T-cell (primary cell): ENCODE data around the gene RNF113B. TPM values are rescaled to one million over a fixed set of nuclear protein-coding genes. Genes with fewer than 3 reads are reported as not detected.

ENCODE experiments used
- ATAC-seq, 4 experiments: fragments of 200-7000 bp in 3 of 4; fragments of 150-1000 bp in 1 of 4; cut with Tn5 transposase; replicated peaks in 1 of 4; 1 replicate in 3 of 4; 2 replicates in 1 of 4; pipeline ENCODE4 v1.10.0; 2021; ENCODE audit warnings: moderate library complexity in 3 of 4, mild to moderate bottlenecking in 2 of 4, moderate number of reproducible peaks in 1 of 4
- CTCF ChIA-PET, 2 donors: fragments of 300-600 bp; sonication (Branson Sonifier 250); formaldehyde crosslinking; loops; one replicate each; lab custom pipeline; 2022; ENCODE audit warnings: antibody characterized with exemption in 2 of 2; lab: Charles Lee
- POLR2A ChIA-PET, 2 donors: fragments of 300-600 bp; sonication (Branson Sonifier 250); formaldehyde crosslinking; loops; one replicate each; lab custom pipeline; 2022; ENCODE audit warnings: antibody characterized with exemption in 2 of 2; lab: Charles Lee
- DNase-seq, 35 experiments: peaks; one replicate each; pipeline versions ENCODE4 v3.0.0 to v3.0.0-alpha.2; 2013 to 2023
- H3K27ac ChIP-seq: one replicate; pipeline ENCODE4 v1.5.1; 2013; ENCODE audit warnings: low read length
- H3K27me3 ChIP-seq, 2 experiments: replicated peaks in 1 of 2; 1 replicate in 1 of 2; 2 replicates in 1 of 2; pipeline versions ENCODE4 v1.6.1 to v1.7.0; 2013; ENCODE audit warnings: low read length in 1 of 2, mixed read lengths in 1 of 2; ENCODE audit not compliant: control insufficient read depth in 2 of 2, insufficient read depth in 2 of 2; ENCODE audit errors: extremely low read depth in 1 of 2
- H3K36me3 ChIP-seq, 2 donors: 1 replicate in 1 of 2; 2 replicates in 1 of 2; pipeline versions ENCODE4 v1.6.1 to v1.7.0; 2013; ENCODE audit warnings: low read length in 1 of 2; ENCODE audit not compliant: control insufficient read depth in 2 of 2, insufficient read depth in 1 of 2; ENCODE audit errors: extremely low read depth in 1 of 2
- H3K4me1 ChIP-seq, 2 experiments: 1 replicate in 1 of 2; 2 replicates in 1 of 2; pipeline versions ENCODE4 v1.6.1 to v1.7.0; 2013; ENCODE audit warnings: low read length in 2 of 2, mixed read lengths in 1 of 2; ENCODE audit not compliant: insufficient read depth in 2 of 2, control insufficient read depth in 1 of 2; ENCODE audit errors: extremely low read depth in 1 of 2
- H3K4me3 ChIP-seq, 2 donors: 1 replicate in 1 of 2; 2 replicates in 1 of 2; pipeline versions ENCODE4 v1.5.1 to v1.7.0; 2013; ENCODE audit warnings: mild to moderate bottlenecking in 2 of 2, low read length in 1 of 2, moderate library complexity in 1 of 2; ENCODE audit not compliant: control insufficient read depth in 1 of 2; ENCODE audit errors: extremely low read depth in 1 of 2
- H3K9me3 ChIP-seq: 2 replicates; pipeline ENCODE4 v1.7.0; 2013
- H3K27ac Mint-ChIP-seq, 2 donors: one replicate each; pipeline ENCODE4 v1.8.0; 2020 to 2021; ENCODE audit warnings: mild to moderate bottlenecking in 2 of 2, mixed read lengths in 2 of 2
- H3K27me3 Mint-ChIP-seq, 2 donors: one replicate each; pipeline ENCODE4 v1.8.0; 2021 to 2022; ENCODE audit warnings: mixed read lengths in 2 of 2
- H3K36me3 Mint-ChIP-seq: one replicate; pipeline ENCODE4 v1.8.0; 2021; ENCODE audit warnings: mixed read lengths
- H3K4me1 Mint-ChIP-seq, 3 donors: one replicate each; pipeline ENCODE4 v1.8.0; 2020 to 2022; ENCODE audit warnings: mixed read lengths in 3 of 3, mild to moderate bottlenecking in 1 of 3
- H3K4me3 Mint-ChIP-seq, 3 donors: one replicate each; pipeline ENCODE4 v1.8.0; 2020 to 2022; ENCODE audit warnings: mild to moderate bottlenecking in 3 of 3, mixed read lengths in 3 of 3, moderate library complexity in 3 of 3
- H3K9me3 Mint-ChIP-seq, 3 donors: one replicate each; pipeline ENCODE4 v1.8.0; 2020 to 2022; ENCODE audit warnings: mixed read lengths in 3 of 3
- WGBS: methylation state at CpG from one replicate; pipeline ENCODE4 v1.1.5; 2013; ENCODE audit warnings: missing lambda C conversion rate; ENCODE audit not compliant: insufficient coverage; 5-methylcytosine and 5-hydroxymethylcytosine counted together
- total RNA-seq, 35 experiments: library from RNA in 6 of 35; stranded (reverse) in 6 of 35; fragments of 120-200 nt in 1 of 35; gene quantifications; one replicate each; pipeline versions ENCODE4 v1.2.1 to v1.2.4 and lab custom pipeline; 2013 to 2026

RNF113B gene
- total RNA-seq, 5 donors from 2014 or later (not counting 1 experiment from before 2014, with no cell fraction given) = not detected

DNA sequence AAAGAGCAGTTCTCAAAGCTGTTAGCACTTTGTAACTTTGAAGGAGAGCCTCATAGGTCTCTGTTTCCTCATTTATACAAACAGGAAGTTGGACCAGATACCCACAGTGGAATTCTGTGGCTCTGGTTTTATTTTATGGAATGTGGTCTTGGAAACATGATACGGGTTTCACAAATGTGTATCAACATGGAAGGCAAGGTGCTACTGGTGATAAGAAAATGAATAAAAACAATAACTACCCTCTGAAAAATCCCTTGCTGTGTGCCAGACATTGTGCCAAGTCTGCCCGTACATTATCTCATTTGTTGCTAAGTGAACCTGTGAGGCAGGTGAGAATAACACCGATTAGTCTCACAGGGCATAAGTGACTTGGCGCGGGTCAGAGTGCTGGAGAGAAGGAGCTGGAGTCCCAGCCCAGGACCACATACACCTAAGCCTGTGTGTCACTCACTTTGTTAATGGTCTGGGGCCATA lies 45.0 kb upstream of the RNF113B start:
- no peaks in the 10 kb centered on the region for H3K9me3 Mint-ChIP-seq
- no peak overlapping the region for H3K4me3 Mint-ChIP-seq
- CTCF ChIA-PET = no interaction called here
- Histone ChIP-seq H3K4me1 (no peaks in the 10 kb centered on the region), H3K36me3 (no peaks in the 10 kb centered on the region), H3K9me3 (no peaks in the 10 kb centered on the region), H3K27ac (no peak overlapping the region), H3K4me3 (no peak overlapping the region), H3K27me3 (peaks cover 0 to 15% of the 10 kb centered on the region in 2 experiments)
- H3K27me3 Mint-ChIP-seq = peaks cover 4 to 12% of the 10 kb centered on the region in 2 donors
- WGBS = no CpG with 5 or more reads among the region's 5 CpGs
- no peaks in the 10 kb centered on the region for H3K4me1 Mint-ChIP-seq
- DNase-seq (no peak), ATAC-seq (no peak)
- POLR2A ChIA-PET = no interaction called here
- H3K36me3 Mint-ChIP-seq = no peaks in the 10 kb centered on the region
- no peak overlapping the region for H3K27ac Mint-ChIP-seq

DNA sequence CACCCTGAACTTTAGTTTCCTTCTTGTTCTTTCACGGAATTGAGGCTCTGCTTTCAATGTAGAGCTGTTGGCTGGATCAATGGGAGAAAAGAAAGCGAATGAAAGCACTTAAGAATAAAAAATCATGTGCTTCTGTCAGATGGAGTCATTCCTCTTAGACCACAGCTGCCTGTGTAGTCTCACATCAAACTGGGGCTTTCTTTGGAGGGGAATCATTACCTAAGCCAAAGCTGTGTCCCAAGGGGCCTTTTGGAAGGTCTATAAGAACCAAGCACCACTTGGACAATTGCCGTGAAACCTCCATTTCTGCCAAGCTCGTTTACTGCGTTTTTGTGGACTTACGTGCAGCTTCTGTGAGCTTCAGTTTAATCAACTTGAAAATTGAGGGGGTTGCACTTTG lies 44.2 kb upstream of the RNF113B start:
- Mint-ChIP-seq H3K9me3 (no peaks in the 10 kb centered on the region), H3K27me3 (peaks cover 4 to 15% of the 10 kb centered on the region in 2 donors), H3K27ac (no peak overlapping the region), H3K4me1 (no peaks in the 10 kb centered on the region), H3K36me3 (no peaks in the 10 kb centered on the region), H3K4me3 (no peak overlapping the region)
- ChIA-PET CTCF (no interaction called here), POLR2A (no interaction called here)
- H3K4me3 ChIP-seq = no peak overlapping the region
- DNase-seq (no peak), ATAC-seq (no peak)
- peaks cover 0 to 16% of the 10 kb centered on the region in 2 experiments for H3K27me3 ChIP-seq
- no peak overlapping the region for H3K27ac ChIP-seq
- H3K9me3 ChIP-seq = no peaks in the 10 kb centered on the region
- H3K36me3 ChIP-seq = no peaks in the 10 kb centered on the region
- H3K4me1 ChIP-seq = no peaks in the 10 kb centered on the region
- WGBS = 86% methylated on average over 4 of the region's 6 CpGs

DNA sequence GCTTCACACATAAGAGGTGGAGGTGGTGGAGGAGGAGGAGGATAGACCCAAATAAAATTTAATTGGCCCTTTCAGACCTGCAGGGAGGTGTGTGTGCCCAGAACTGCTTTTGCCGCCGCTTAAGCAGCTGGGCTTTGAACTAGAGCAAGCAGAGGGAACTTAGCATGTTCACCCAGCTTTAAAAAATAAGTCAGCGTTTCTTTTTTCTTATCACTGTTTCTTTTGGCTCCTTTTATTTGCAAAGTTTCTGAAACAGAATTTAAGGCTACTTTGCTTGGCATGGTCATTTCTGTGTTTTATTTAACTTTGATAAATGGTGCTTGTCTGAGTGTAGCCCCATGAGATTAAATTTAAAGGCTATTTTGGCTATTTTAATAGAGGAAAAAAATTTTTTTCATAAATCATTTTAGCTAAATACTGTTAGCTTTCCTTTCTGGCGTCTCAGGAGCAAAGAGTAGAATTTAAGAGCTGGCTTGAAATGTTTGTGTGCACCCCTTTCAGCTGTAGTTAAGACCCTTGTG lies 43.3 kb upstream of the RNF113B start:
- Mint-ChIP-seq H3K27me3 (peaks cover 4 to 19% of the 10 kb centered on the region in 2 donors), H3K36me3 (no peaks in the 10 kb centered on the region), H3K27ac (no peak overlapping the region), H3K4me3 (no peak overlapping the region), H3K9me3 (no peaks in the 10 kb centered on the region), H3K4me1 (no peaks in the 10 kb centered on the region)
- POLR2A ChIA-PET = no interaction called here
- no peak overlapping the region for H3K4me3 ChIP-seq
- H3K27me3 ChIP-seq = peaks cover 0 to 19% of the 10 kb centered on the region in 2 experiments
- DNase-seq (no peak), ATAC-seq (no peak)
- 85% methylated on average over 3 of the region's 4 CpGs for WGBS
- CTCF ChIA-PET = interaction anchor here in 1 of 2 donors (0.6 kb wide), 1 partner anchor 42 kb away, joined by 5 read pairs; no protein-coding TSS in a partner anchor
- H3K36me3 ChIP-seq = no peaks in the 10 kb centered on the region
- no peaks in the 10 kb centered on the region for H3K9me3 ChIP-seq
- H3K27ac ChIP-seq = no peak overlapping the region
- no peaks in the 10 kb centered on the region for H3K4me1 ChIP-seq

DNA sequence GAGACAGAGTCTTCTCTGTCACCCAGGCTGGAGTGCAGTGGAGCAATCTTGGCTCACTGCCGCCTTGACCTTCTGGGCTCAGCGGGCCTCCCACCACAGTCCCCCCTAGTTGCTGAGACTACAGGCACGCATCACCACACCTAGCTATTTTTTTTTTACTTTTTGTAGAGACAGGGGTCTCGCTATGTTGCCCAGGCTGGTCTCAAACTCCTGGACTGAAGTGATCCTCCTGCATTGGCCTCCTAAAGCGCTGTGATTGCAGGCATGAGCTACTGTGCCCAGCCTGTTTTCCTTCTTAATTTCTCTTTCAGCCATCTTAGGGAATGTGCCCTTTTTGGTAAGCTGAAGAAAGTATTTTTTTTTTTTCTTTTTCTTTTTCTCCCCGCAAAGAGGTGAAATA lies 42.6 kb upstream of the RNF113B start:
- Histone ChIP-seq H3K36me3 (no peaks in the 10 kb centered on the region), H3K4me3 (no peak overlapping the region), H3K27ac (no peak overlapping the region), H3K4me1 (no peaks in the 10 kb centered on the region), H3K9me3 (no peaks in the 10 kb centered on the region), H3K27me3 (peaks cover 0 to 19% of the 10 kb centered on the region in 2 experiments)
- DNase-seq (no peak), ATAC-seq (no peak)
- 89% methylated on average over 3 of the region's 6 CpGs for WGBS
- H3K9me3 Mint-ChIP-seq = no peaks in the 10 kb centered on the region
- ChIA-PET POLR2A (no interaction called here), CTCF (no interaction called here)
- no peak overlapping the region for H3K27ac Mint-ChIP-seq
- peaks cover 4 to 19% of the 10 kb centered on the region in 2 donors for H3K27me3 Mint-ChIP-seq
- H3K36me3 Mint-ChIP-seq = no peaks in the 10 kb centered on the region
- no peak overlapping the region for H3K4me3 Mint-ChIP-seq
- H3K4me1 Mint-ChIP-seq = no peaks in the 10 kb centered on the region

DNA sequence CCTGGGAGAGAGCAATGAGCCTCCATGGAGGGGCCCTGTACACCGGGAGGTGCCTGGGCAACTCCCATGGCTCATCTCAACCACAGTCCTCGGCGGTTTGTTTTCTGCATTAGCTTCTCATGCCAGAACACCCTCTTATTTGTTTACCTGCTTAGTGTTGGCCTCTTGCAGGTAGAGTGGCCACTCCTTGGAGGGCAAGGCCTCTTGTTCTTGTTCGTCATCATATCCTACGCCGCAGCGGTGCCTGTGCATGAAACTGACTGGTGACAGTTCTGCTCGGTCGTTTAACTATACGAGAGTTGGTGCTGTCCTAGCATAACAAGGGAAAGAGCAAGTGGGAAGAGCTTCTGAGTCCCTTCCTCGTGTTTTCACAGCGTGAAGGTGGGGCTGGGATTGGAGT lies 40.5 kb upstream of the RNF113B start:
- ChIA-PET CTCF (no interaction called here), POLR2A (no interaction called here)
- H3K27ac ChIP-seq = no peak overlapping the region
- H3K27me3 Mint-ChIP-seq = peaks cover 7 to 19% of the 10 kb centered on the region in 2 donors
- no peak overlapping the region for H3K4me3 Mint-ChIP-seq
- peaks cover 0 to 12% of the 10 kb centered on the region in 2 experiments for H3K27me3 ChIP-seq
- ATAC-seq (no peak), DNase-seq (no peak)
- 97% methylated on average over 8 of the region's 12 CpGs for WGBS
- no peak overlapping the region for H3K27ac Mint-ChIP-seq
- no peak overlapping the region for H3K4me3 ChIP-seq
- H3K4me1 ChIP-seq = no peaks in the 10 kb centered on the region
- H3K36me3 Mint-ChIP-seq = no peaks in the 10 kb centered on the region
- H3K36me3 ChIP-seq = no peaks in the 10 kb centered on the region
- no peaks in the 10 kb centered on the region for H3K9me3 ChIP-seq
- no peaks in the 10 kb centered on the region for H3K9me3 Mint-ChIP-seq
- H3K4me1 Mint-ChIP-seq = no peaks in the 10 kb centered on the region

DNA sequence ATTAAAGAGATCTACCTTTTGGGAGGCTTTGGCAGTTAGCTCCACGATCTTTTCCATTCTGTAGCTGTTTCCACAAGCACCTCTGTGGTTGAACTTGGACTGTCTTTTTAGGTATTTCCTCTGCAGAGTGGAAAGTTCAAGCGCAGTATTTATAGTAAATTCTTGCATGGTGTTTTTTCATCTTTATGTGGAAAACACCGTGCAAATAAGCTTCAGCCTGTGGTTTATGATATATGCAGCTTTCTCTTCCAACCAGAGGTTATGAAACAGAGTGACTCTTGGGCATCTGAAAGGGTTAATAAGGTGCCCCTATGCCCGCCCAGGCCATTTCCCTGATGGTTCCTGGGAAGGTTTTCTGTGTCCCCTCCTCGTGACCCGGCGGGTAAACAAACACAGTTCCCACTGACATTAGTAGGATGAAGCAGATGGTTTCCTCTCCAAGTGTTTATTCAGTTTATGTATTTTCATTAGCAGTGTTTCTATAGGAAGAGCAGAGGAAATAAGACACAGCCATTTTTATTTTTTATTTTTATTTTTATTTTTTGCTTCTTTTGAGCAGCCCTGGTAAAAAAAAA lies 39.7 kb upstream of the RNF113B start:
- Mint-ChIP-seq H3K27ac (no peak overlapping the region), H3K9me3 (no peaks in the 10 kb centered on the region), H3K4me3 (no peak overlapping the region), H3K4me1 (no peaks in the 10 kb centered on the region), H3K36me3 (no peaks in the 10 kb centered on the region), H3K27me3 (peaks cover 7 to 22% of the 10 kb centered on the region in 2 donors)
- WGBS = 55% methylated on average over 2 of the region's 7 CpGs
- DNase-seq (no peak), ATAC-seq (no peak)
- no peaks in the 10 kb centered on the region for H3K9me3 ChIP-seq
- H3K27ac ChIP-seq = no peak overlapping the region
- no peak overlapping the region for H3K4me3 ChIP-seq
- peaks cover 0 to 12% of the 10 kb centered on the region in 2 experiments for H3K27me3 ChIP-seq
- H3K4me1 ChIP-seq = no peaks in the 10 kb centered on the region
- ChIA-PET POLR2A (no interaction called here), CTCF (no interaction called here)
- H3K36me3 ChIP-seq = no peaks in the 10 kb centered on the region
